ENCODE results near the gene NIT1. TPM values are rescaled to one million over a fixed set of nuclear protein-coding genes. Genes with fewer than 3 reads are reported as not detected.

NIT1 gene
- total RNA-seq, 1 experiment from 2014 or later: 26.8 TPM

GRCh38 chr1:161160671-161161145 is 42.8 kb downstream of the NIT1 start:
- Histone ChIP-seq H3K27ac (no peak overlapping the region), H3K79me2 (ENCODE audit: low read depth) (peaks cover 19% of the 10 kb centered on the region), H3F3A (ENCODE audit: insufficient read depth, low read depth) (peaks cover 34% of the 10 kb centered on the region), H2AFZ (no peak overlapping the region), H3K36me3 (ENCODE audit: low read depth) (peaks cover 12% of the 10 kb centered on the region), H3K9me3 (ENCODE audit: insufficient read depth, low read depth) (no peaks in the 10 kb centered on the region), H3K4me1 (replicated peaks; ENCODE audit: insufficient read depth) (peaks cover 24% of the 10 kb centered on the region), H3K4me2 (peak overlapping the region; percentile 91; the same call in 1 of the 2 replicates), H3K4me3 (peak overlapping the region; percentile 94; the same call in 1 of the 2 replicates), H3K9me2 (ENCODE audit: insufficient read depth) (no peaks in the 10 kb centered on the region), H4K20me1 (ENCODE audit: insufficient read depth) (no peaks in the 10 kb centered on the region), H3K27me3 (ENCODE audit: insufficient read depth, low read depth) (no peaks in the 10 kb centered on the region)
- TF ChIP-seq CTCF (conservative IDR thresholded peaks at IDR 0.05) (no peak), EZH2 (IDR thresholded peaks at IDR 0.05; ENCODE audit: low read depth) (no peak)
- POLR2A ChIA-PET (ENCODE audit: unreplicated experiment): no interaction called here
- intact Hi-C loops (cut with micrococcal nuclease; ENCODE audit: unreplicated experiment): no loop called here
- no peak for DNase-seq
- CTCF ChIA-PET: no interaction called here
- BruUV-seq (replicated peaks): no TSS peak

GRCh38 chr1:161161652-161162051 is 43.7 kb downstream of the NIT1 start:
- CTCF ChIA-PET: no interaction called here
- TF ChIP-seq EZH2 (IDR thresholded peaks at IDR 0.05; ENCODE audit: low read depth): no peak
- no peak for TF ChIP-seq CTCF (conservative IDR thresholded peaks at IDR 0.05)

GRCh38 chr1:161162052-161162451 is 44.1 kb downstream of the NIT1 start:
- H4K20me1 ChIP-seq (ENCODE audit: insufficient read depth): no peaks in the 10 kb centered on the region
- H3K27me3 ChIP-seq (ENCODE audit: insufficient read depth, low read depth): no peaks in the 10 kb centered on the region
- no peak for DNase-seq
- POLR2A ChIA-PET (ENCODE audit: unreplicated experiment): interaction anchor here (0.7 kb wide), 1 partner anchor 109 kb away, joined by 3 read pairs; no protein-coding TSS in a partner anchor
- no peak for TF ChIP-seq EZH2 (IDR thresholded peaks at IDR 0.05; ENCODE audit: low read depth)
- TF ChIP-seq CTCF (conservative IDR thresholded peaks at IDR 0.05): no peak
- H3K4me1 ChIP-seq (replicated peaks; ENCODE audit: insufficient read depth): peaks cover 25% of the 10 kb centered on the region
- no TSS peak for BruUV-seq (replicated peaks)
- no peak overlapping the region for H2AFZ ChIP-seq
- H3K79me2 ChIP-seq (ENCODE audit: low read depth): peaks cover 19% of the 10 kb centered on the region
- H3K4me2 ChIP-seq: no peak overlapping the region
- H3K4me3 ChIP-seq: no peak overlapping the region
- H3F3A ChIP-seq (ENCODE audit: insufficient read depth, low read depth): peaks cover 39% of the 10 kb centered on the region
- H3K36me3 ChIP-seq (ENCODE audit: low read depth): peaks cover 8% of the 10 kb centered on the region
- intact Hi-C loops (cut with micrococcal nuclease; ENCODE audit: unreplicated experiment): no loop called here
- CTCF ChIA-PET: no interaction called here
- no peak overlapping the region for H3K27ac ChIP-seq
- H3K9me3 ChIP-seq (ENCODE audit: insufficient read depth, low read depth): no peaks in the 10 kb centered on the region
- H3K9me2 ChIP-seq (ENCODE audit: insufficient read depth): no peaks in the 10 kb centered on the region

More at GRCh38 chr1:161161652-161162051, 43.7 kb downstream of the NIT1 start:
- Histone ChIP-seq H3K9me3 (ENCODE audit: insufficient read depth, low read depth) (no peaks in the 10 kb centered on the region), H3K4me1 (replicated peaks; ENCODE audit: insufficient read depth) (peaks cover 24% of the 10 kb centered on the region), H4K20me1 (ENCODE audit: insufficient read depth) (no peaks in the 10 kb centered on the region), H3K79me2 (ENCODE audit: low read depth) (peaks cover 19% of the 10 kb centered on the region), H3K4me3 (no peak overlapping the region), H3K27ac (no peak overlapping the region), H3K9me2 (ENCODE audit: insufficient read depth) (no peaks in the 10 kb centered on the region), H3K4me2 (no peak overlapping the region), H3F3A (ENCODE audit: insufficient read depth, low read depth) (peaks cover 37% of the 10 kb centered on the region), H3K36me3 (ENCODE audit: low read depth) (peaks cover 11% of the 10 kb centered on the region), H3K27me3 (ENCODE audit: insufficient read depth, low read depth) (no peaks in the 10 kb centered on the region), H2AFZ (no peak overlapping the region)
- intact Hi-C loops (cut with micrococcal nuclease; ENCODE audit: unreplicated experiment): no loop called here
- BruUV-seq (replicated peaks): no TSS peak
- DNase-seq: no peak
- POLR2A ChIA-PET (ENCODE audit: unreplicated experiment): no interaction called here

Data from PC-9 (cell line).